WTC11 (cell line): Measurements from ENCODE around the gene SUPT4H1. TPM values are rescaled to one million over a fixed set of nuclear protein-coding genes. Genes with fewer than 3 reads are reported as not detected.

ENCODE experiments used
- ATAC-seq: fragments of 200-7000 bp; cut with Tn5 transposase; 2 replicates; pipeline ENCODE4 v1.10.0; 2021; ENCODE audit warnings: mild to moderate bottlenecking, moderate library complexity
- CTCF ChIA-PET: fragments of 300-600 bp; sonication (Branson Sonifier 250); formaldehyde crosslinking; loops from one replicate; lab custom pipeline; 2021; ENCODE audit warnings: antibody characterized with exemption; lab: Charles Lee
- POLR2A ChIA-PET: fragments of 350-600 bp; sonication (Branson Sonifier 250); formaldehyde crosslinking; loops from one replicate; lab custom pipeline; 2021; ENCODE audit warnings: antibody characterized with exemption; lab: Charles Lee
- DNase-seq: peaks from one replicate; pipeline ENCODE4 v3.0.0; 2021; ENCODE audit warnings: low spot score
- H3K27ac Mint-ChIP-seq: 2 replicates; pipeline ENCODE4 v1.8.0; 2021; ENCODE audit warnings: mixed read lengths
- H3K27me3 Mint-ChIP-seq: 2 replicates; pipeline ENCODE4 v1.8.0; 2021; ENCODE audit warnings: low read depth, mild to moderate bottlenecking, moderate library complexity, mixed read lengths
- H3K36me3 Mint-ChIP-seq: 2 replicates; pipeline ENCODE4 v1.8.0; 2021; ENCODE audit warnings: mixed read lengths
- H3K4me1 Mint-ChIP-seq: 2 replicates; pipeline ENCODE4 v1.8.0; 2022; ENCODE audit warnings: mixed read lengths
- H3K4me3 Mint-ChIP-seq: 2 replicates; pipeline ENCODE4 v1.8.0; 2021; ENCODE audit warnings: mild to moderate bottlenecking, moderate library complexity, mixed read lengths
- H3K9me3 Mint-ChIP-seq: 2 replicates; pipeline ENCODE4 v1.8.0; 2021; ENCODE audit warnings: mixed read lengths
- ARID4B ChIP-seq: sonication (generic); formaldehyde crosslinking; IDR thresholded peaks from 2 replicates; pipeline ENCODE4 v1.8.0; 2023; ENCODE audit warnings: missing genetic modification reagents, mild to moderate bottlenecking, borderline replicate concordance
- CDX4 ChIP-seq: fragments of 250-450 bp; sonication (Bioruptor Pico); IDR thresholded peaks from 2 replicates; pipeline ENCODE4 v1.9.0; 2021; ENCODE audit warnings: moderate library complexity, mild to moderate bottlenecking, inconsistent platforms, borderline replicate concordance
- CREM ChIP-seq: sonication (generic); formaldehyde crosslinking; IDR thresholded peaks from 2 replicates; pipeline ENCODE4 v1.8.1; 2022; ENCODE audit warnings: mild to moderate bottlenecking, missing genetic modification reagents, moderate library complexity
- E2F4 ChIP-seq: sonication (generic); formaldehyde crosslinking; IDR thresholded peaks from 2 replicates; pipeline ENCODE4 v1.8.1; 2022; ENCODE audit warnings: low read depth, mild to moderate bottlenecking, moderate library complexity, missing genetic modification reagents, borderline replicate concordance
- E2F5 ChIP-seq: sonication (generic); formaldehyde crosslinking; IDR thresholded peaks from 2 replicates; pipeline ENCODE4 v1.8.1; 2022; ENCODE audit warnings: mild to moderate bottlenecking, moderate library complexity, missing genetic modification reagents
- FOXK1 ChIP-seq: sonication (generic); formaldehyde crosslinking; IDR thresholded peaks from 2 replicates; pipeline ENCODE4 v1.8.0; 2022; ENCODE audit warnings: mild to moderate bottlenecking, moderate library complexity, missing genetic modification reagents
- HMGA2 ChIP-seq: fragments of 250-450 bp; sonication (Bioruptor Pico); IDR thresholded peaks from 2 replicates; pipeline ENCODE4 v1.4.0; 2021; ENCODE audit warnings: mild to moderate bottlenecking, moderate library complexity
- MLX ChIP-seq: sonication (generic); formaldehyde crosslinking; IDR thresholded peaks from 2 replicates; pipeline ENCODE4 v1.8.1; 2023; ENCODE audit warnings: mild to moderate bottlenecking, missing genetic modification reagents, moderate library complexity
- TCF7 ChIP-seq: sonication (generic); formaldehyde crosslinking; IDR thresholded peaks from 2 replicates; pipeline ENCODE4 v1.8.0; 2022; ENCODE audit warnings: mild to moderate bottlenecking, low read depth, missing genetic modification reagents, moderate library complexity
- TEAD1 ChIP-seq: sonication (generic); formaldehyde crosslinking; IDR thresholded peaks from 2 replicates; pipeline ENCODE4 v1.8.0; 2022; ENCODE audit warnings: mild to moderate bottlenecking, missing genetic modification reagents
- ZNF396 ChIP-seq: fragments of 250-450 bp; sonication (Bioruptor Pico); IDR thresholded peaks from 2 replicates; pipeline ENCODE4 v1.8.0; 2021; ENCODE audit warnings: mild to moderate bottlenecking, moderate library complexity, borderline replicate concordance
- ZNF423 ChIP-seq: fragments of 250-450 bp; sonication (Bioruptor Pico); IDR thresholded peaks from 2 replicates; pipeline ENCODE4 v2.1.2; 2022; ENCODE audit warnings: mild to moderate bottlenecking, moderate library complexity
- total RNA-seq: library from RNA; stranded (reverse); gene quantifications from 3 replicates; pipeline ENCODE4 v1.2.3, GENCODE V29; 2021
- TF ChIP-seq, protein P1 (sequence below): sonication (generic); formaldehyde crosslinking; IDR thresholded peaks from 2 replicates; pipeline ENCODE4 v1.8.1; 2023; ENCODE audit warnings: mild to moderate bottlenecking, missing genetic modification reagents
- TF ChIP-seq, protein P2 (sequence below): sonication (generic); formaldehyde crosslinking; IDR thresholded peaks from 2 replicates; pipeline ENCODE4 v1.8.0; 2023; ENCODE audit warnings: mild to moderate bottlenecking, missing genetic modification reagents
- TF ChIP-seq, protein P3 (sequence below): sonication (generic); formaldehyde crosslinking; IDR thresholded peaks from 2 replicates; pipeline ENCODE4 v1.8.1; 2022; ENCODE audit warnings: missing genetic modification reagents, borderline replicate concordance

The SUPT4H1 gene
- total RNA-seq, 1 experiment from 2014 or later: 85.5 TPM

DNA sequence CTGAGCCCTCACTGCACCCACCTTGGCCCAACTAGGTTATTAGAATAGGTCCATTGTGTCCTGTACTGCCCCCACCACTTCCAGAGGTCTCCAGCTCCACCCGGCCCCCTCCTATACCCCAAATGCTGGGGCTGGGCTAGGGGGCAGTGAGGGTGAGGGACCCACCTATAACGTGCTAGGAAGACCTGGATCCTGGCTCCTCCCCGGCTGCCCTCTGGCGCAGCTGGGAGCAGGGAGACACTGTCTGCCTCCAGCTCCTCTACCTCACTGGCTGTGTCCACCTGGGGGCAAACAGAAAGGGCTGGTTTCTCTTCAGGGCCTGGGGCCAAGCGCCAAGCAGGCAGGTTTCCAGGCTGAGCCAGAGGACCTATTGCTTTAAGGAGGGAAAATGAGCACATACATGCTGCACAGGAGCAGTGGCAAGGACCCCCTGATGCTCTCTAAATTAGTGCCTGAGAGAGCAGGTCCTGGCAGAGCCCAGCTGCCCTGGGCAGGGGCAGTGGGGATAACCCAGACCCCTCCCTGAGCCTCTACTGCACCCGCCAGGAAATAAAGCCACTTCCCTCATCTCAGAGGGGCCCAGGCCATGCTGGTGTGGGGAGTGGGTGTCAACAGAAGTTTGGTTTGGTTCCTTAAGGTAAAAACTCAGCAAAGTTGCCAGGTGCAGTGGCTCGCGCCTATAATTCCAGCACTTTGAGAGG lies 35.6 kb downstream of the SUPT4H1 start:
- Mint-ChIP-seq H3K4me1 (peaks cover 5% of the 10 kb centered on the region), H3K9me3 (no peaks in the 10 kb centered on the region), H3K27ac (no peak overlapping the region), H3K36me3 (no peaks in the 10 kb centered on the region), H3K4me3 (no peak overlapping the region), H3K27me3 (peaks cover 12% of the 10 kb centered on the region)
- CTCF ChIA-PET: interaction anchor here (1.2 to 8.3 kb wide), 20 partner anchors 10 to 198 kb away, joined by 3 to 97 read pairs (median 11); partner anchors contain the start of genes HSF5, MKS1, MTMR4 and RNF43
- no peak for ATAC-seq
- POLR2A ChIA-PET: interaction anchor here (1.5 to 2.0 kb wide), 2 partner anchors 19 to 28 kb away, joined by 4 to 7 read pairs; no protein-coding TSS in a partner anchor
- no peak for DNase-seq
- TF ChIP-seq E2F5 (no peak), E2F4 (CRISPR knock-in tag) (no peak), CDX4 (CRISPR knock-in tag) (no peak), ZNF423 (CRISPR knock-in tag) (no peak), CREM (CRISPR knock-in tag) (no peak)
- TF ChIP-seq, protein P1, sequence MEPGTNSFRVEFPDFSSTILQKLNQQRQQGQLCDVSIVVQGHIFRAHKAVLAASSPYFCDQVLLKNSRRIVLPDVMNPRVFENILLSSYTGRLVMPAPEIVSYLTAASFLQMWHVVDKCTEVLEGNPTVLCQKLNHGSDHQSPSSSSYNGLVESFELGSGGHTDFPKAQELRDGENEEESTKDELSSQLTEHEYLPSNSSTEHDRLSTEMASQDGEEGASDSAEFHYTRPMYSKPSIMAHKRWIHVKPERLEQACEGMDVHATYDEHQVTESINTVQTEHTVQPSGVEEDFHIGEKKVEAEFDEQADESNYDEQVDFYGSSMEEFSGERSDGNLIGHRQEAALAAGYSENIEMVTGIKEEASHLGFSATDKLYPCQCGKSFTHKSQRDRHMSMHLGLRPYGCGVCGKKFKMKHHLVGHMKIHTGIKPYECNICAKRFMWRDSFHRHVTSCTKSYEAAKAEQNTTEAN (CRISPR knock-in tag): no peak

- no peak for DNase-seq
- Mint-ChIP-seq H3K4me3 (no peak overlapping the region), H3K27me3 (peaks cover 8% of the 10 kb centered on the region), H3K4me1 (peaks cover 5% of the 10 kb centered on the region), H3K36me3 (no peaks in the 10 kb centered on the region), H3K9me3 (no peaks in the 10 kb centered on the region), H3K27ac (no peak overlapping the region)
- POLR2A ChIA-PET: no interaction called here
- ATAC-seq: no peak
- CTCF ChIA-PET: interaction anchor here (1.0 to 8.3 kb wide), 5 partner anchors 10 to 131 kb away, joined by 3 to 97 read pairs (median 57); partner anchors contain the start of genes RNF43 and SUPT4H1
- TF ChIP-seq ARID4B (no peak), TEAD1 (CRISPR knock-in tag) (no peak), FOXK1 (CRISPR knock-in tag) (no peak), MLX (CRISPR knock-in tag) (no peak), CREM (CRISPR knock-in tag) (no peak), ZNF396 (CRISPR knock-in tag) (no peak), ZNF423 (CRISPR knock-in tag) (no peak), TCF7 (no peak), E2F5 (no peak), HMGA2 (no peak)
- TF ChIP-seq, protein P2, sequence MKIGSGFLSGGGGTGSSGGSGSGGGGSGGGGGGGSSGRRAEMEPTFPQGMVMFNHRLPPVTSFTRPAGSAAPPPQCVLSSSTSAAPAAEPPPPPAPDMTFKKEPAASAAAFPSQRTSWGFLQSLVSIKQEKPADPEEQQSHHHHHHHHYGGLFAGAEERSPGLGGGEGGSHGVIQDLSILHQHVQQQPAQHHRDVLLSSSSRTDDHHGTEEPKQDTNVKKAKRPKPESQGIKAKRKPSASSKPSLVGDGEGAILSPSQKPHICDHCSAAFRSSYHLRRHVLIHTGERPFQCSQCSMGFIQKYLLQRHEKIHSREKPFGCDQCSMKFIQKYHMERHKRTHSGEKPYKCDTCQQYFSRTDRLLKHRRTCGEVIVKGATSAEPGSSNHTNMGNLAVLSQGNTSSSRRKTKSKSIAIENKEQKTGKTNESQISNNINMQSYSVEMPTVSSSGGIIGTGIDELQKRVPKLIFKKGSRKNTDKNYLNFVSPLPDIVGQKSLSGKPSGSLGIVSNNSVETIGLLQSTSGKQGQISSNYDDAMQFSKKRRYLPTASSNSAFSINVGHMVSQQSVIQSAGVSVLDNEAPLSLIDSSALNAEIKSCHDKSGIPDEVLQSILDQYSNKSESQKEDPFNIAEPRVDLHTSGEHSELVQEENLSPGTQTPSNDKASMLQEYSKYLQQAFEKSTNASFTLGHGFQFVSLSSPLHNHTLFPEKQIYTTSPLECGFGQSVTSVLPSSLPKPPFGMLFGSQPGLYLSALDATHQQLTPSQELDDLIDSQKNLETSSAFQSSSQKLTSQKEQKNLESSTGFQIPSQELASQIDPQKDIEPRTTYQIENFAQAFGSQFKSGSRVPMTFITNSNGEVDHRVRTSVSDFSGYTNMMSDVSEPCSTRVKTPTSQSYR (CRISPR knock-in tag): no peak
- TF ChIP-seq, protein P3, sequence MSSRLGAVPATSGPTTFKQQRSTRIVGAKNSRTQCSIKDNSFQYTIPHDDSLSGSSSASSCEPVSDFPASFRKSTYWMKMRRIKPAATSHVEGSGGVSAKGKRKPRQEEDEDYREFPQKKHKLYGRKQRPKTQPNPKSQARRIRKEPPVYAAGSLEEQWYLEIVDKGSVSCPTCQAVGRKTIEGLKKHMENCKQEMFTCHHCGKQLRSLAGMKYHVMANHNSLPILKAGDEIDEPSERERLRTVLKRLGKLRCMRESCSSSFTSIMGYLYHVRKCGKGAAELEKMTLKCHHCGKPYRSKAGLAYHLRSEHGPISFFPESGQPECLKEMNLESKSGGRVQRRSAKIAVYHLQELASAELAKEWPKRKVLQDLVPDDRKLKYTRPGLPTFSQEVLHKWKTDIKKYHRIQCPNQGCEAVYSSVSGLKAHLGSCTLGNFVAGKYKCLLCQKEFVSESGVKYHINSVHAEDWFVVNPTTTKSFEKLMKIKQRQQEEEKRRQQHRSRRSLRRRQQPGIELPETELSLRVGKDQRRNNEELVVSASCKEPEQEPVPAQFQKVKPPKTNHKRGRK: no peak
Measured at GRCh38 chr17:58315750-58316149, 36.3 kb downstream of the SUPT4H1 start.
